Right atrium auricular region (tissue), 2 donors: ENCODE results near the gene WEE2. TPM values are rescaled to one million over a fixed set of nuclear protein-coding genes. Genes with fewer than 3 reads are reported as not detected.

ENCODE experiments used
- DNase-seq: peaks from one replicate; pipeline ENCODE4 v3.0.0-alpha.2; 2019; ENCODE audit warnings: low spot score
- H3K27ac ChIP-seq, 2 donors: fragments of 200-600 bp; sonication (generic); 1 replicate in 1 of 2; 2 replicates in 1 of 2; pipeline ENCODE4 v1.5.1; 2016 to 2019
- H3K27me3 ChIP-seq, 2 donors: fragments of 200-600 bp; sonication (generic); one replicate each; pipeline versions ENCODE4 v1.5.1 to v1.6.0; 2017 to 2019
- H3K36me3 ChIP-seq: fragments of 200-600 bp; sonication (generic); one replicate; pipeline ENCODE4 v1.5.1; 2016
- H3K4me1 ChIP-seq, 2 donors: fragments of 200-600 bp; sonication (generic); one replicate each; pipeline versions ENCODE4 v1.5.1 to v1.6.0; 2017 to 2019
- H3K4me3 ChIP-seq, 2 donors: fragments of 200-600 bp; sonication (generic); 1 replicate in 1 of 2; 2 replicates in 1 of 2; pipeline ENCODE4 v1.5.1; 2017 to 2019; ENCODE audit warnings: mild to moderate bottlenecking in 1 of 2, moderate library complexity in 1 of 2
- H3K9me3 ChIP-seq, 2 donors: fragments of 200-600 bp; sonication (generic); one replicate each; pipeline ENCODE4 v1.5.1; 2019
- CTCF ChIP-seq, 2 donors: fragments of 200-600 bp; sonication (generic); IDR thresholded peaks; one replicate each; pipeline ENCODE4 v1.5.1; 2019; ENCODE audit warnings: antibody characterized with exemption in 2 of 2
- total RNA-seq, 2 donors: library from RNA; depleted of rRNA; stranded (reverse); fragments of >200 nt; gene quantifications; one replicate each; pipeline ENCODE4 v1.1.0, GENCODE V29; 2016

WEE2 gene
- total RNA-seq, 2 donors from 2014 or later: not detected

GRCh38 chr7:141665208-141666035 is 42.7 kb upstream of the WEE2 start:
- Histone ChIP-seq H3K27ac (no peak overlapping the region), H3K4me3 (no peak overlapping the region), H3K9me3 (no peaks in the 10 kb centered on the region), H3K4me1 (no peaks in the 10 kb centered on the region), H3K36me3 (peaks cover 43% of the 10 kb centered on the region), H3K27me3 (no peaks in the 10 kb centered on the region)
- DNase-seq: no peak
- TF ChIP-seq CTCF (IDR thresholded peaks at IDR 0.05): no peak

- Histone ChIP-seq H3K36me3 (peaks cover 47% of the 10 kb centered on the region), H3K27me3 (no peaks in the 10 kb centered on the region), H3K27ac (no peak overlapping the region), H3K4me1 (no peaks in the 10 kb centered on the region), H3K9me3 (no peaks in the 10 kb centered on the region), H3K4me3 (no peak overlapping the region)
- no peak for DNase-seq
- no peak for TF ChIP-seq CTCF (IDR thresholded peaks at IDR 0.05)
Observed at GRCh38 chr7:141666071-141666470, 42.1 kb upstream of the WEE2 start.

GRCh38 chr7:141668853-141669252 is 39.3 kb upstream of the WEE2 start:
- peaks cover 44% of the 10 kb centered on the region for H3K36me3 ChIP-seq
- no peaks in the 10 kb centered on the region for H3K9me3 ChIP-seq
- no peak overlapping the region for H3K4me3 ChIP-seq
- H3K27me3 ChIP-seq: no peaks in the 10 kb centered on the region
- DNase-seq: no peak
- TF ChIP-seq CTCF (IDR thresholded peaks at IDR 0.05): no peak
- no peaks in the 10 kb centered on the region for H3K4me1 ChIP-seq
- H3K27ac ChIP-seq: no peak overlapping the region

GRCh38 chr7:141671705-141672496 is 36.3 kb upstream of the WEE2 start:
- Histone ChIP-seq H3K27me3 (no peaks in the 10 kb centered on the region), H3K36me3 (peaks cover 18% of the 10 kb centered on the region), H3K4me3 (no peak overlapping the region), H3K27ac (no peak overlapping the region), H3K4me1 (peaks cover 0 to 11% of the 10 kb centered on the region in 2 donors), H3K9me3 (no peaks in the 10 kb centered on the region)
- DNase-seq: no peak
- TF ChIP-seq CTCF (IDR thresholded peaks at IDR 0.05): no peak

GRCh38 chr7:141673346-141673745 is 34.8 kb upstream of the WEE2 start:
- DNase-seq: no peak
- Histone ChIP-seq H3K9me3 (no peaks in the 10 kb centered on the region), H3K36me3 (peaks cover 18% of the 10 kb centered on the region), H3K4me1 (peaks cover 0 to 11% of the 10 kb centered on the region in 2 donors), H3K27ac (no peak overlapping the region), H3K4me3 (no peak overlapping the region), H3K27me3 (no peaks in the 10 kb centered on the region)
- no peak for TF ChIP-seq CTCF (IDR thresholded peaks at IDR 0.05)
